Karpas-422 (cell line): ENCODE measurements around the gene ULK4. TPM values are rescaled to one million over a fixed set of nuclear protein-coding genes. Genes with fewer than 3 reads are reported as not detected.

Experiments
- DNase-seq: peaks from one replicate; pipeline ENCODE4 v3.0.0-alpha.2; 2015
- H2AFZ ChIP-seq: fragments of 200-600 bp; sonication (generic); 2 replicates; pipeline ENCODE4 v1.6.1; 2014; ENCODE audit warnings: antibody characterized with exemption, low read length, mixed read lengths
- H3K27ac ChIP-seq: fragments of 200-600 bp; sonication (generic); 2 replicates; pipeline ENCODE4 v1.5.1; 2014; ENCODE audit warnings: mild to moderate bottlenecking, low read length, moderate library complexity
- H3K27me3 ChIP-seq: fragments of 200-600 bp; sonication (generic); 2 replicates; pipeline ENCODE4 v1.6.1; 2014; ENCODE audit warnings: low read length, mixed read lengths
- H3K36me3 ChIP-seq: fragments of 200-600 bp; sonication (generic); 2 replicates; pipeline ENCODE4 v1.6.1; 2014; ENCODE audit warnings: low read length, mixed read lengths; ENCODE audit not compliant: insufficient read depth
- H3K4me1 ChIP-seq: fragments of 200-600 bp; sonication (generic); 2 replicates; pipeline ENCODE4 v1.6.1; 2014; ENCODE audit warnings: mild to moderate bottlenecking, low read length, mixed read lengths
- H3K4me2 ChIP-seq: fragments of 200-600 bp; sonication (generic); 2 replicates; pipeline ENCODE4 v1.6.1; 2014; ENCODE audit warnings: low read length, low read depth, mild to moderate bottlenecking; ENCODE audit not compliant: poor library complexity, severe bottlenecking
- H3K4me3 ChIP-seq: fragments of 200-600 bp; sonication (generic); 2 replicates; pipeline ENCODE4 v1.5.1; 2014; ENCODE audit warnings: mild to moderate bottlenecking, antibody characterized with exemption, low read length, mixed read lengths
- H3K79me2 ChIP-seq: fragments of 200-600 bp; sonication (generic); 2 replicates; pipeline ENCODE4 v1.6.1; 2014; ENCODE audit warnings: mild to moderate bottlenecking, low read length, mixed read lengths
- H3K9ac ChIP-seq: fragments of 200-600 bp; sonication (generic); 2 replicates; pipeline ENCODE4 v1.6.0; 2014; ENCODE audit warnings: low read length
- H3K9me2 ChIP-seq: fragments of 200-600 bp; sonication (generic), shearing (Covaris generic); replicated peaks from 2 replicates; pipeline ENCODE4 v1.6.0; 2014; ENCODE audit warnings: mild to moderate bottlenecking, low read length, moderate library complexity; ENCODE audit not compliant: insufficient read depth
- H3K9me3 ChIP-seq: fragments of 300-700, 200-600 bp; sonication (generic); 2 replicates; pipeline ENCODE4 v1.6.1; 2014; ENCODE audit warnings: low read length, mixed read lengths
- H4K20me1 ChIP-seq: fragments of 200-600 bp; sonication (generic); 2 replicates; pipeline ENCODE4 v1.6.1; 2014; ENCODE audit warnings: mild to moderate bottlenecking, antibody characterized with exemption, low read length, low read depth; ENCODE audit not compliant: insufficient read depth
- total RNA-seq: library from RNA; depleted of rRNA; stranded (reverse); fragments of >200 nt; shearing (Covaris generic); gene quantifications from 2 replicates; pipeline ENCODE4 v1.2.3, GENCODE V29; 2014; ENCODE audit warnings: low replicate concordance

ULK4 gene
- total RNA-seq, 1 experiment from 2014 or later, result 8.8 TPM

DNA sequence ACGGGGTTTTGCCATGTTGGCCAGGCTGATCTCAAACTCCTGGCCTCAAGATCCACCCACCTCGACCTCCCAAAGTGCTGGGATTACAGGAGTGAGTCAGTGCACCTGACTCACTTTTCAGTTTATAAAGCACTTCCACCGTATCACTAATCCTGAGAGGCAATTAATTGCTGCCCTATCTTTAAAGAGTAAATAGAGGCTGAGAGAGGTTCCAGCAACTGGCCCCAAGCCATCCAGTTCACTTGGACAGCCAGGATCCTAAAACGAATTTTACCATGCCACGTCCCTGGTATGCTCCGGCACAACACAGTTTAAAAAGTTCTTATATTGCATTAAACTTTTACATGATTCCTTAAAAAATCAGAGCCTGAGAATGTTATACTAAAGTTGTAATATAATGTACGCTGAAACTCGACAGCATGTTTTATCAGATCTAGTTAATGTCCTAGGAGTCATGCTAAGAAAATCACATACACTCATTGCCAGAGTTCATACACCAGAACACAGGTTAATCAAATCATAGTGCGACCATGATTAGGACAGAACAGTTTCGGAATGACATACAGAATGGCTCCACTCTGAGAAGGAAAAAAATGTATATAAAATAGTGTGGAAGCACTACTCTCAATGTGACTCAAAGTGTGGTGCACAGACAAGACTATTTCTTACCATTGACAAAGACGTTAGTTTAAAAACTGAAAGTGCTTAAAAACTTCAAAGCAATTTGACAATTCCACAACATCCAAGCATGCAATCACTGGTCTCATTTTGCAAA is 125.4 kb downstream of the ULK4 start:
- H3K9ac ChIP-seq, result no peak overlapping the region
- H3K27ac ChIP-seq, result no peak overlapping the region
- no peak overlapping the region for H3K4me3 ChIP-seq
- no peak for DNase-seq
- H3K9me3 ChIP-seq, result no peaks in the 10 kb centered on the region
- no peak overlapping the region for H2AFZ ChIP-seq
- H3K4me2 ChIP-seq, result no peak overlapping the region
- H3K4me1 ChIP-seq, result no peaks in the 10 kb centered on the region
- no peaks in the 10 kb centered on the region for H3K27me3 ChIP-seq
- H3K36me3 ChIP-seq, result no peaks in the 10 kb centered on the region
- H3K79me2 ChIP-seq, result no peaks in the 10 kb centered on the region
- H4K20me1 ChIP-seq, result no peaks in the 10 kb centered on the region
- H3K9me2 ChIP-seq, result no peaks in the 10 kb centered on the region

- Histone ChIP-seq H3K4me3 (no peak overlapping the region), H3K9me3 (no peaks in the 10 kb centered on the region), H3K36me3 (no peaks in the 10 kb centered on the region), H2AFZ (no peak overlapping the region), H3K9ac (no peak overlapping the region), H4K20me1 (no peaks in the 10 kb centered on the region), H3K4me1 (no peaks in the 10 kb centered on the region), H3K79me2 (no peaks in the 10 kb centered on the region), H3K9me2 (no peaks in the 10 kb centered on the region), H3K4me2 (no peak overlapping the region), H3K27ac (no peak overlapping the region), H3K27me3 (no peaks in the 10 kb centered on the region)
- no peak for DNase-seq
These were observed 128.3 kb downstream of the ULK4 start for GRCh38 chr3:41833628-41834027.

GRCh38 chr3:41819236-41819635 is 142.7 kb downstream of the ULK4 start:
- Histone ChIP-seq H3K4me3 (no peak overlapping the region), H3K36me3 (no peaks in the 10 kb centered on the region), H3K9me2 (no peaks in the 10 kb centered on the region), H3K4me2 (no peak overlapping the region), H2AFZ (no peak overlapping the region), H3K4me1 (no peaks in the 10 kb centered on the region), H4K20me1 (no peaks in the 10 kb centered on the region), H3K27ac (no peak overlapping the region), H3K27me3 (no peaks in the 10 kb centered on the region; the same call in 1 of the 2 replicates), H3K79me2 (no peaks in the 10 kb centered on the region), H3K9me3 (no peaks in the 10 kb centered on the region), H3K9ac (no peak overlapping the region)
- no peak for DNase-seq

- no peak overlapping the region for H2AFZ ChIP-seq
- no peaks in the 10 kb centered on the region for H3K36me3 ChIP-seq
- no peaks in the 10 kb centered on the region for H3K27me3 ChIP-seq
- no peaks in the 10 kb centered on the region for H3K9me2 ChIP-seq
- no peak overlapping the region for H3K9ac ChIP-seq
- no peak overlapping the region for H3K27ac ChIP-seq
- H3K4me2 ChIP-seq, result no peak overlapping the region
- no peaks in the 10 kb centered on the region for H3K79me2 ChIP-seq
- no peaks in the 10 kb centered on the region for H3K4me1 ChIP-seq
- H4K20me1 ChIP-seq, result no peaks in the 10 kb centered on the region
- H3K9me3 ChIP-seq, result no peaks in the 10 kb centered on the region
- DNase-seq, result no peak
- no peak overlapping the region for H3K4me3 ChIP-seq
These were observed 153.3 kb downstream of the ULK4 start for GRCh38 chr3:41808618-41809017.

DNA sequence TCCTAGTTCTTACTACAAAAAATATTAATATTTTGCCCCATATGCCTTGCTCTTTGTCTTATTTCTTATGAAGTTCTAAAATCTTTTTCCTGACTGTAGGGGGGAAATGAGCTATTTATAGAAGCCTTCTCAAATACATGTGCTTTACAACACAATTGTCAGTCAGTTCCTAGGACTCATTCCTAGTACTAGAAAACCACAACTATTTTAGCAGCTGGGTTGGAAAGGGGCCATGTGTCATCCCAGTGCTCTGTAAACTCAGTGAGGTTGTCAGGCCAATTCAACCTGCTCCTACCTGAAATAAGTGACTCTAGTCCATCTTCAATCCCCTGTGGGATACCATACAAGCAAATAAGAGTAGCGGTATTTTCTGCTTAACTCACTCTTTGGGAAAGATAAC is 153.8 kb downstream of the ULK4 start:
- Histone ChIP-seq H3K9ac (no peak overlapping the region), H3K4me3 (no peak overlapping the region), H3K9me3 (no peaks in the 10 kb centered on the region), H3K4me1 (no peaks in the 10 kb centered on the region), H3K79me2 (no peaks in the 10 kb centered on the region), H3K36me3 (no peaks in the 10 kb centered on the region), H3K27me3 (no peaks in the 10 kb centered on the region), H3K9me2 (no peaks in the 10 kb centered on the region), H4K20me1 (no peaks in the 10 kb centered on the region), H3K4me2 (no peak overlapping the region), H2AFZ (no peak overlapping the region), H3K27ac (no peak overlapping the region)
- DNase-seq, result no peak

DNA sequence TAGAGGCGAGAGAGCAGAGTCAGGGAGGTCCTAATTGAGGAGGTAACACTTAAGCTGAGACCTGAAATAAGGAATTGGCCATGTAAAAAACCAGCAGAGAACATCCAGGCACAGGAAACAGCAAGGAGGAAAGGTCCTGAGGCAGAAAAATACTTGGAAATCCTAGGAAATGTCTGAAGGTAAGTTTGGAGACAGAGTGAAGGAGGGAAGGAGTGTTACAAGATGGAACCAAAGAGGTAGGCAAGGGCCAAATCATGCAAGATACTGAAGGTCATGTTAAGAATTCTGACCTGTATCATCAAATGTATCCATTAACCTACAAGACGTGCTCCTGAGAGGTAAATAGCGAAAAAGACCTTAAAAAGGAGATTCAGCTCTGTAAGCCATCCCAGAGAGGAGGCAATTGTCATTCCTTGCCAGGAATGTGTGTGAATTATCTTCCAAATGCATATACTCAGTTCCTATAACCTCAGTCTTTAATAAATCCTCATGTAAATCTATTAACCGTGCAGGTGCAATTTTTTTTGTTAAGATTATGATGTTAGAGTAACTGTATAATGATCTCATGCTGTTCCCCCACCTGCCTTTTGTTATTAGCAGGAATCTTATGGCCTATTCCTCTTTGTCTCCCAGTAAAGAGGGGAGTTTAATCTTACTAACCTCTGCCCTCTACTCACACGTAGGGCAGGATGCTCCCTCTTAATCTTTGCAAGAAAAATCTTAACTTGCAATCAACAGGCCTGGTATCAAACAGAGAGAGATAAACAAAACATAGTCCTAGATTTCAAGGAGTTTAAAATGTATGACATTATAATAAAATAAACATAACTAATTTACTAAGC is 166.9 kb downstream of the ULK4 start:
- Histone ChIP-seq H3K27me3 (no peaks in the 10 kb centered on the region), H3K4me2 (no peak overlapping the region), H4K20me1 (0 out of 2 replicates have a peak, but pooled peaks cover 3% of the 10 kb centered on the region), H3K79me2 (no peaks in the 10 kb centered on the region), H3K4me1 (no peaks in the 10 kb centered on the region), H3K4me3 (no peak overlapping the region), H3K9ac (no peak overlapping the region), H3K36me3 (no peaks in the 10 kb centered on the region), H3K27ac (no peak overlapping the region), H2AFZ (no peak overlapping the region), H3K9me3 (no peaks in the 10 kb centered on the region), H3K9me2 (no peaks in the 10 kb centered on the region)
- DNase-seq, result no peak

GRCh38 chr3:41792806-41793205 is 169.1 kb downstream of the ULK4 start:
- no peaks in the 10 kb centered on the region for H3K79me2 ChIP-seq
- H3K9me3 ChIP-seq, result no peaks in the 10 kb centered on the region
- H3K4me1 ChIP-seq, result no peaks in the 10 kb centered on the region
- no peak for DNase-seq
- no peak overlapping the region for H3K9ac ChIP-seq
- no peak overlapping the region for H2AFZ ChIP-seq
- H3K27ac ChIP-seq, result no peak overlapping the region
- H3K4me2 ChIP-seq, result no peak overlapping the region
- no peak overlapping the region for H3K4me3 ChIP-seq
- H3K27me3 ChIP-seq, result no peaks in the 10 kb centered on the region
- H4K20me1 ChIP-seq, result 0 out of 2 replicates have a peak, but pooled peaks cover 3% of the 10 kb centered on the region
- no peaks in the 10 kb centered on the region for H3K36me3 ChIP-seq
- H3K9me2 ChIP-seq, result no peaks in the 10 kb centered on the region

GRCh38 chr3:41769106-41769505 is 192.8 kb downstream of the ULK4 start:
- Histone ChIP-seq H3K9me2 (no peaks in the 10 kb centered on the region), H3K27me3 (no peaks in the 10 kb centered on the region), H3K36me3 (no peaks in the 10 kb centered on the region), H3K4me3 (no peak overlapping the region), H3K79me2 (no peaks in the 10 kb centered on the region), H3K9me3 (no peaks in the 10 kb centered on the region), H3K9ac (no peak overlapping the region), H3K4me2 (no peak overlapping the region), H3K27ac (no peak overlapping the region), H4K20me1 (no peaks in the 10 kb centered on the region), H3K4me1 (no peaks in the 10 kb centered on the region), H2AFZ (no peak overlapping the region)
- no peak for DNase-seq
